COLO829 (cell line): ENCODE measurements around the gene SLC35A4.
"Not testable (repeated sequence)": the region's sequence is repeated elsewhere in the genome, so short reads cannot be mapped to it uniquely, and the experiment has no call there.

Source experiments
- DNase-seq: peaks from one replicate; pipeline ENCODE4 v3.0.0; 2012; ENCODE audit warnings: low spot score

Gene SLC35A4

GRCh38 chr5:140590861-140591260 lies 26.2 kb downstream of the SLC35A4 start:
- no peak for DNase-seq

GRCh38 chr5:140591747-140592372 lies 27.2 kb downstream of the SLC35A4 start:
- DNase-seq, result no peak

DNA sequence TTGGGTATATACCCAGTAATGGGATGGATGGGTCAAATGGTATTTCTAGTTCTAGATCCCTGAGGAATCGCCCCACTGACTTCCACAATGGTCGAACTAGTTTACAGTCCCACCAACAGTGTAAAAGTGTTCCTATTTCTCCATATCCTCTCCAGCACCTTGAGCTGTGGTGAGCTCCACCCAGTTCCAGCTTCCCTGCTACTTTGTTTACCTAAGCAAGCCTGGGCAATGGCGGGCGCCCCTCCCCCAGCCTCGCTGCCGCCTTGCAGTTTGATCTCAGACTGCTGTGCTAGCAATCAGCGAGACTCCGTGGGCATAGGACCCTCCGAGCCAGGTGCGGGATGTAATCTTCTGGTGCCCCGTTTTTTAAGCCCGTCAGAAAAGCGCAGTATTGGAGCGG lies 28.4 kb downstream of the SLC35A4 start:
- not testable (repeated sequence) for DNase-seq

GRCh38 chr5:140594169-140594568 lies 29.5 kb downstream of the SLC35A4 start:
- no peak for DNase-seq

DNA sequence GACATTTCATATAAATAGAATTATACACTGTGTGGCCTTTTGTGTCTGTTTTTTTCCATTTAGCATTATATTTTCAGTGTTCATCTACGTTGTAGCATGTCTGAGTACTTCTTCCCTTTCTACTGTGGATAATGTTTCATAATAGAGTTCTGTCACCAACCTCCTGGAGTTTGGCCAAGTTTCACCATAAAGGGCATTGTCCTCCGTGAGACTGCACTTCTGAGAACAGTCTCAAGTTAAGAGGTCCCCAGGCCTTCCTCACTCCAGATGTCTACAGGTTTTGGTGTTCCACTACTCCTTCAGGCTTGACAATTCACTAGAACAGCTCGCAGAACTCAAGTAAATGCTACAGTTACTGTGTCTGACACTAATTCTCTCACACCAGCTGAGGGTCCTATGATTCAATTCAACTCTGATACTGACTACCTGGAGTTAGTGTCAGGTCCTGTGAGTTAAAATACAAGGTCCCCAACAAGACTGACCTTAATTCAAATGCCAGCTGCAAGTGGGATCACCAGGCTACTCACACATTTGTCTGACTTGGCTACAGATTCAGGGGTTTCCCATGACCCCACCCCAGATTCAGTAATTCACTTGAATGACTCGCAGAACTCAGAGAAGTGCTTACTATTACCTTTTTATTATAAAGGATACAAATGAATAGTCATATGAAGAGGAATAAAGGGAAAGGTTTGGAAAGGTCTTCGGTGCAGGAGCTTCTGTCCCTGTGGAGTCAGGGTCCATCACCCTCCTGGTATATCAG lies 31.1 kb downstream of the SLC35A4 start:
- DNase-seq, result no peak

DNA sequence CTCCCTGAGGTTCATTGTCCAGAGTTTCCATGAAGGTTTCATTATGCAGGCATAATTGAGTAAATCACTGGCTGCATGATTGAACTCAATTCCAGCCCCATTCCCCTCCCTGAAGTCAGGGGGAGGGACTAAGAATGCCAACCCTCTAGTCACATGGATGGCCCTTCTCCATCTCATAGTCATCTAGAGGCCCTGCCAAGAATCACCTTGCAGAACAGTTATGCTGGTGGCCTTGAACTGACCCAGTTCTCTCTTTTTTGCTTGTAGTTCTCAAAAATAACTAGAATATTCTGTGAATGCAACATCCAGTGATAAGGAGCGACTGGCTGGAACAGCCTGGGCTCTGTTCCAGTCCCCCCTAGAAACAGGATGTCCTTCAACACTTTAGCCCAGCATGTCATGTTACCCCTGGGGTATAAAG lies 31.7 kb downstream of the SLC35A4 start:
- no peak for DNase-seq

DNA sequence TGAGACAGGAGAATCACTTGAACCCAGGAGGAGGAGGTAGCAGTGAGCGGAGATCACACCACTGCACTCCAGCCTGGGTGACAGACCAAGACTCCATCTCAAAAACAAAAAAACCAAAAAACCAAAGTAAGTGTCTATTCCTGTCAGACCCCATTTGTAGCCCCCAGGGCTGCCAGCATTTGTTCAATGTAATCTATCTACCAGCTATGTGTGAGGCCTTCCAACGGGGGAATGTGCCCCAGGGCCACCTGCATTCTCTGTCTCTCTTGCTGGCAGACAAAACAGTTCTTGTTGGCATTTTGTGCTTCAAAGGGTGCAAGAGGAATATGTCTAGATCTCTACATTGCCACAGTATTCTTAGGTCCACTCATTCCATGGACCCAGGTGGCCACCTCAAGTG lies 34.2 kb downstream of the SLC35A4 start:
- DNase-seq, result no peak

DNA sequence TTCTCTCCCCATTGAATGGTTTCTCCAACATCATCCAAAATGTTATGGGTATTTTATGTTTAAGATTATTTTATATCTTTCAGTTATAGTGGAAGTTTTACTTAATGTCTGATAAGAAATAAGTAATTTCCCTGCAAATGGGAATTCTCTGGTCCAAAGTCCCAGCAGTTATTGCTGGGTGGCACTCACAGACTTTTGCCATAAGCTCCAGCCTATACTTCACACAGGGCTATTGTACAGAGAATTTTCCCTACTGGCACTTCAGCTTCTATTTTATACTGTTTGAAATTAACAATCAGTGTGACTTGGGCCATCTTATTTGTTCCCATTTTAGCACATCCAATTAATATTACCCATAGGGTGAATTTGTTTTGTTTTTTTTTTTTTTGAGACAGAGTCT lies 35.5 kb downstream of the SLC35A4 start:
- no peak for DNase-seq

DNA sequence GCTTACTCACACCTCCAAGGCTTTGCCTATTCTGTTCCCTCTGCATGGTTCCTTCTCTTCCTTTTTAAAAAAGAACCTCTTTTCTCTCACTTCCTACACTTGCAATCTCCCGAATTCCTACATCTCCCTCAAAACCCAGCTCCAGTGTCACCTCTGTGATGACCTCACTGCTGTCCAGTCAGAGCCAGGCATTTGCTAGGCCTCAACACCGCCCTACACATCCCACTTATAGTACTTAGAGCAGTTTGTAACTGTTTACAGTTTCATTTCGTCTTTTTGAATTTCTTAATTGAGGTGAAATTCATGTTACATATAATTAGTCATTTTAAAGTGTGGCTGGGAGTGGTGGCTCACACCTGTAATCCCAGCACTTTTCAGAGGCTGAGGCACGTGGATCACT lies 37.5 kb downstream of the SLC35A4 start:
- DNase-seq, result no peak

GRCh38 chr5:140603446-140603698 lies 38.7 kb downstream of the SLC35A4 start:
- not testable (repeated sequence) for DNase-seq

- DNase-seq, result no peak
Measured at GRCh38 chr5:140603734-140604133, 39.1 kb downstream of the SLC35A4 start.

GRCh38 chr5:140605879-140606278 lies 41.3 kb downstream of the SLC35A4 start:
- DNase-seq, result no peak

DNA sequence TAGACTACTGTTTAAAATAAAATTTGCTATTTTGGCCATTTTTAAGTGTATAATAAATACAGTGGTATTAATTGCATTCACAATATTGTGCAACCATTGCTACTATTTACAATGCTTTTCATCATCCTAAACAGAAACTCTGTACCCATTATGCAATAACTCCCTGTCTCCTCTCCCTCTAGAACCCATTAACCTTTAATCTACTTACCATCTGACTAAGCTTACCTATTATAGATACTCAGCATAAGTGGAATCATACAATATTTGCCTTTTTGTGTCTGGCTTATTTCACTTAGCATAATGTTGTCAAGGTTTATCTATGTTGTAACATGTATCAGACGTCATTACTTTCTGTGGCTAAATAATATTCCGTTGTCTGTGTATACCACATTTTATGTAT lies 42.4 kb downstream of the SLC35A4 start:
- no peak for DNase-seq

- no peak for DNase-seq
Measured at GRCh38 chr5:140608722-140609121, 44.1 kb downstream of the SLC35A4 start.

DNA sequence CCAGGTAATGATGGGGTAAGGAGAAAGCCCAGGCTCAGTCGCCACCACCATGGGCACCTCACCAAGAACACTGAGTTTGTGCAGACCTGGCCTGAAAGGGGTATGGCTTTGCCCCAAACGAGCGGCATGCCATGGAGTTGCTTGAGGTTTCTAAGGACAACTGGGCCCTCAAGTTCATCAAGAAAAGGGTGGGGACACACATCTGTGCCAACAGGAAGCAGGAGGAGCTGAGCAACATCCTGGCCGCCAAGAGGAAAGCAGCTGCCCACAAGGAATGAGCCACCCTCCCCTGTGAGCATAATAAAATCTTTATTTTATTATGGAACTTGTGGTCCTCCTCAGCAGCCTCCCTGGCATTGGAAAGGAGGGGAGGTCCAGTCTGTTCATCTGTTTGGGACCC lies 44.5 kb downstream of the SLC35A4 start:
- peak; percentile 35 for DNase-seq

GRCh38 chr5:140611020-140611521 lies 46.4 kb downstream of the SLC35A4 start:
- DNase-seq, result no peak
